Measurements from ENCODE around the gene GCNT2. TPM values are rescaled to one million over a fixed set of nuclear protein-coding genes. Genes with fewer than 3 reads are reported as not detected.
A peak's percentile ranks its signal among the peaks of the same experiment; 100 is the strongest.

The GCNT2 gene
- total RNA-seq, 1 experiment from 2014 or later, result 0.63 TPM

GRCh38 chr6:10582774-10583508 is 61.8 kb downstream of the GCNT2 start:
- Mint-ChIP-seq H3K4me3 (ENCODE audit: unreplicated experiment) (no peak overlapping the region), H3K27me3 (ENCODE audit: insufficient read depth, unreplicated experiment) (no peaks in the 10 kb centered on the region), H3K9me3 (ENCODE audit: unreplicated experiment) (no peaks in the 10 kb centered on the region), H3K27ac (ENCODE audit: low read depth, unreplicated experiment) (no peak overlapping the region), H3K4me1 (ENCODE audit: insufficient read depth, unreplicated experiment) (no peaks in the 10 kb centered on the region), H3K36me3 (ENCODE audit: insufficient read depth, unreplicated experiment) (no peaks in the 10 kb centered on the region)
- no TSS peak for BruUV-seq (replicated peaks)
- CTCF ChIA-PET, result interaction anchor here (1.8 kb wide), 1 partner anchor 39 kb away, joined by 5 read pairs; no protein-coding TSS in a partner anchor
- DNase-seq (ENCODE audit: unreplicated experiment), result peak; percentile 10
- no peak for TF ChIP-seq CTCF (IDR thresholded peaks at IDR 0.05; ENCODE audit: unreplicated experiment)
- POLR2A ChIA-PET, result no interaction called here
- intact Hi-C loops (cut with micrococcal nuclease), result no loop called here

GRCh38 chr6:10583509-10583901 is 62.4 kb downstream of the GCNT2 start:
- DNase-seq (ENCODE audit: unreplicated experiment), result no peak
- no TSS peak for BruUV-seq (replicated peaks)
- intact Hi-C loops (cut with micrococcal nuclease), result no loop called here
- Mint-ChIP-seq H3K9me3 (ENCODE audit: unreplicated experiment) (no peaks in the 10 kb centered on the region), H3K4me1 (ENCODE audit: insufficient read depth, unreplicated experiment) (no peaks in the 10 kb centered on the region), H3K36me3 (ENCODE audit: insufficient read depth, unreplicated experiment) (no peaks in the 10 kb centered on the region), H3K27ac (ENCODE audit: low read depth, unreplicated experiment) (no peak overlapping the region), H3K4me3 (ENCODE audit: unreplicated experiment) (no peak overlapping the region), H3K27me3 (ENCODE audit: insufficient read depth, unreplicated experiment) (no peaks in the 10 kb centered on the region)
- ChIA-PET CTCF (interaction anchor here (1.8 kb wide), 1 partner anchor 40 kb away, joined by 5 read pairs; no protein-coding TSS in a partner anchor), POLR2A (no interaction called here)
- TF ChIP-seq CTCF (IDR thresholded peaks at IDR 0.05; ENCODE audit: unreplicated experiment), result no peak

- POLR2A ChIA-PET, result no interaction called here
- Mint-ChIP-seq H3K27ac (ENCODE audit: low read depth, unreplicated experiment) (no peak overlapping the region), H3K4me1 (ENCODE audit: insufficient read depth, unreplicated experiment) (no peaks in the 10 kb centered on the region), H3K4me3 (ENCODE audit: unreplicated experiment) (no peak overlapping the region), H3K27me3 (ENCODE audit: insufficient read depth, unreplicated experiment) (no peaks in the 10 kb centered on the region), H3K9me3 (ENCODE audit: unreplicated experiment) (no peaks in the 10 kb centered on the region), H3K36me3 (ENCODE audit: insufficient read depth, unreplicated experiment) (no peaks in the 10 kb centered on the region)
- CTCF ChIA-PET, result no interaction called here
- intact Hi-C loops (cut with micrococcal nuclease), result no loop called here
- no peak for DNase-seq (ENCODE audit: unreplicated experiment)
- no peak for TF ChIP-seq CTCF (IDR thresholded peaks at IDR 0.05; ENCODE audit: unreplicated experiment)
- no TSS peak for BruUV-seq (replicated peaks)
Observed at GRCh38 chr6:10584607-10585006, 63.5 kb downstream of the GCNT2 start.

GRCh38 chr6:10585209-10585845 is 64.2 kb downstream of the GCNT2 start:
- POLR2A ChIA-PET, result no interaction called here
- CTCF ChIA-PET, result no interaction called here

More at GRCh38 chr6:10585209-10585845, 64.2 kb downstream of the GCNT2 start:
- H3K27ac Mint-ChIP-seq (ENCODE audit: low read depth, unreplicated experiment), result no peak overlapping the region
- H3K9me3 Mint-ChIP-seq (ENCODE audit: unreplicated experiment), result no peaks in the 10 kb centered on the region
- no peak overlapping the region for H3K4me3 Mint-ChIP-seq (ENCODE audit: unreplicated experiment)
- TF ChIP-seq CTCF (IDR thresholded peaks at IDR 0.05; ENCODE audit: unreplicated experiment), result no peak
- no peak for DNase-seq (ENCODE audit: unreplicated experiment)
- H3K4me1 Mint-ChIP-seq (ENCODE audit: insufficient read depth, unreplicated experiment), result no peaks in the 10 kb centered on the region
- no peaks in the 10 kb centered on the region for H3K36me3 Mint-ChIP-seq (ENCODE audit: insufficient read depth, unreplicated experiment)
- no TSS peak for BruUV-seq (replicated peaks)
- intact Hi-C loops (cut with micrococcal nuclease), result no loop called here
- no peaks in the 10 kb centered on the region for H3K27me3 Mint-ChIP-seq (ENCODE audit: insufficient read depth, unreplicated experiment)

Data from MCF 10A (cell line).